ENCODE measurements around the gene OR8B3.

OR8B3 gene

GRCh38 chr11:124398924-124399323, at the start of gene OR8B3:
Gene OR8B3 (minus strand): TSS chr11:124399024. CDS start chr11:124397351, 1,673 bp downstream.
- no peak for TF ChIP-seq CTCF (IDR thresholded peaks at IDR 0.05; ENCODE audit: control insufficient read depth, extremely low read depth, insufficient read depth)
- no peak for DNase-seq (ENCODE audit: low read depth)
- no peak within 1 kb of the TSS for H3K4me3 ChIP-seq (ENCODE audit: low read depth, low read length)

- TF ChIP-seq CTCF (IDR thresholded peaks at IDR 0.05; ENCODE audit: control insufficient read depth, extremely low read depth, insufficient read depth), result no peak
- no peak for DNase-seq (ENCODE audit: low read depth)
- no peak overlapping the region for H3K4me3 ChIP-seq (ENCODE audit: low read depth, low read length)
Observed at GRCh38 chr11:124446916-124447315, 48.1 kb upstream of the OR8B3 start.

- no peak for TF ChIP-seq CTCF (IDR thresholded peaks at IDR 0.05; ENCODE audit: control insufficient read depth, extremely low read depth, insufficient read depth)
- DNase-seq (ENCODE audit: low read depth), result no peak
- no peak within 1 kb of the TSS for H3K4me3 ChIP-seq (ENCODE audit: low read depth, low read length)
Observed at GRCh38 chr11:124445646-124446150, 46.9 kb upstream of the OR8B3 start, which contains the start of gene OR8B8. Gene OR8B8 (minus strand): TSS chr11:124445696. CDS start chr11:124441085, 4,611 bp downstream.

- no peak overlapping the region for H3K4me3 ChIP-seq (ENCODE audit: low read depth, low read length)
- TF ChIP-seq CTCF (IDR thresholded peaks at IDR 0.05; ENCODE audit: control insufficient read depth, extremely low read depth, insufficient read depth), result no peak
- DNase-seq (ENCODE audit: low read depth), result no peak
Observed at GRCh38 chr11:124442847-124443246, 44.0 kb upstream of the OR8B3 start.

- no peak overlapping the region for H3K4me3 ChIP-seq (ENCODE audit: low read depth, low read length)
- DNase-seq (ENCODE audit: low read depth), result no peak
- no peak for TF ChIP-seq CTCF (IDR thresholded peaks at IDR 0.05; ENCODE audit: control insufficient read depth, extremely low read depth, insufficient read depth)
Observed at GRCh38 chr11:124442442-124442841, 43.6 kb upstream of the OR8B3 start.

- DNase-seq (ENCODE audit: low read depth), result no peak
- no peak for TF ChIP-seq CTCF (IDR thresholded peaks at IDR 0.05; ENCODE audit: control insufficient read depth, extremely low read depth, insufficient read depth)
Observed at GRCh38 chr11:124441519-124441918, 42.7 kb upstream of the OR8B3 start.

GRCh38 chr11:124441081-124441480, 42.3 kb upstream of the OR8B3 start:
- no peak for TF ChIP-seq CTCF (IDR thresholded peaks at IDR 0.05; ENCODE audit: control insufficient read depth, extremely low read depth, insufficient read depth)
- DNase-seq (ENCODE audit: low read depth), result no peak
- no peak overlapping the region for H3K4me3 ChIP-seq (ENCODE audit: low read depth, low read length)

More at GRCh38 chr11:124441519-124441918, 42.7 kb upstream of the OR8B3 start:
- no peak overlapping the region for H3K4me3 ChIP-seq (ENCODE audit: low read depth, low read length)
